Measurements from ENCODE around the gene SLC40A1.

The SLC40A1 gene

DNA sequence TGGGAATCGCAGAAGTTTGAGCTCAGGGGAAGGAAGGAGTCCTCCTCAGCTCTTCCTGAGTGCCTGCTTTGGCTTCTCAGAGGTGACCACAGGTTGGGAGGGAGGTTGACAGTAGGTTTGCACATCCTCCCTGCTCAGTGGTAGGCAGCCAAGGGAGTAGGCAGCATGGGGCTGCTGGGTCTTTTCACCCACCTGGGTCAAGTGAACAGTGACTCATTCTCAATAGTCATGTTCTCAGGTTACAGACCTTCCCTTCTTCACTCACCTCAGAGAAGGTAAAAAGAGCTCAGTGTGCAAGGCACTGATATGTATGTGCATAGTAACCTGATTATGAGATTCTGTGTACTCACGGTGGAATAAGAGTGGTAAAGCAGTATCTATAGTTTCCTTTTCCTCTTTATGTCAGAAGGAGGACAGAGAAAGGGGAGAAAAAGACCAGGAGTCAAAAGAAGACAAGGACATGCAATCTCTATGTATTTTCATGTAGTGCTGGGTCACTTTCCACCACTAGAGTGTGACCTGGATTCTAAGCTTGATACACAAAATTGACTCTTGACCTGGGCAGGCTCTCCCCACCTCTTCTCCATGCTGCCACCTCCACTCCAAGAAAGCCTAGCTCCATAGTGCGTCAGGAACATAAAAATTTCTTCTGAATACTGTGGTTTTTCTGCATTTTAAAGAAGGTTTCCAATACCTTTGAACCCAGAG is 44.2 kb upstream of the SLC40A1 start:
- TF ChIP-seq, protein P1, sequence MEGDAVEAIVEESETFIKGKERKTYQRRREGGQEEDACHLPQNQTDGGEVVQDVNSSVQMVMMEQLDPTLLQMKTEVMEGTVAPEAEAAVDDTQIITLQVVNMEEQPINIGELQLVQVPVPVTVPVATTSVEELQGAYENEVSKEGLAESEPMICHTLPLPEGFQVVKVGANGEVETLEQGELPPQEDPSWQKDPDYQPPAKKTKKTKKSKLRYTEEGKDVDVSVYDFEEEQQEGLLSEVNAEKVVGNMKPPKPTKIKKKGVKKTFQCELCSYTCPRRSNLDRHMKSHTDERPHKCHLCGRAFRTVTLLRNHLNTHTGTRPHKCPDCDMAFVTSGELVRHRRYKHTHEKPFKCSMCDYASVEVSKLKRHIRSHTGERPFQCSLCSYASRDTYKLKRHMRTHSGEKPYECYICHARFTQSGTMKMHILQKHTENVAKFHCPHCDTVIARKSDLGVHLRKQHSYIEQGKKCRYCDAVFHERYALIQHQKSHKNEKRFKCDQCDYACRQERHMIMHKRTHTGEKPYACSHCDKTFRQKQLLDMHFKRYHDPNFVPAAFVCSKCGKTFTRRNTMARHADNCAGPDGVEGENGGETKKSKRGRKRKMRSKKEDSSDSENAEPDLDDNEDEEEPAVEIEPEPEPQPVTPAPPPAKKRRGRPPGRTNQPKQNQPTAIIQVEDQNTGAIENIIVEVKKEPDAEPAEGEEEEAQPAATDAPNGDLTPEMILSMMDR (IDR thresholded peaks at IDR 0.05; ENCODE audit: low read depth, low read length), result no peak
- H3K4me3 ChIP-seq (ENCODE audit: low read depth, low read length), result no peak overlapping the region
- no peak for DNase-seq
- H3K27me3 ChIP-seq, result no peaks in the 10 kb centered on the region
- H3K4me1 ChIP-seq, result 0 out of 2 replicates have a peak, but pooled peaks cover 2% of the 10 kb centered on the region
- H3K36me3 ChIP-seq, result no peaks in the 10 kb centered on the region
- H3K9me3 ChIP-seq, result no peaks in the 10 kb centered on the region

DNA sequence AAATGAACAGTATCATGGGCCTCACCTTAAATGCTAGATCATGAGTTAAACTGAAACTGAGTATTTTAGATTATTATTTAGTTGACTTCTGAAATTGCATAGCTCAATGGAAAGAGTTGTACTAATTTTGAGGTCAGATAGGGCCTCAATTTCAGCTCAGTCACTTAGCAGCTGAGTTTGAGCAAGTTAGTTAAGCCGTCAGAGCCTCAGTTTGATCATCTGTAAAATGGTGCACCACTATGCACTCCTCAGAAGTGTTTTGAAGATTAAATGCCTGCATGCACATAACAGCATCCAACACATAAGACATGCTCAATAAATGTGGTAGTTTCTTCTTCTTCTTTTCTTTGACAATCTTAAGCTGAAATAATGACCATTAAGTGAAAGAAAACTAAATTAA is 42.5 kb upstream of the SLC40A1 start:
- TF ChIP-seq, protein P1 (IDR thresholded peaks at IDR 0.05; ENCODE audit: low read depth, low read length), result no peak
- no peak overlapping the region for H3K4me3 ChIP-seq (ENCODE audit: low read depth, low read length)
- no peaks in the 10 kb centered on the region for H3K27me3 ChIP-seq
- no peaks in the 10 kb centered on the region for H3K36me3 ChIP-seq
- DNase-seq, result no peak
- H3K4me1 ChIP-seq, result 0 out of 2 replicates have a peak, but pooled peaks cover 2% of the 10 kb centered on the region
- no peaks in the 10 kb centered on the region for H3K9me3 ChIP-seq

DNA sequence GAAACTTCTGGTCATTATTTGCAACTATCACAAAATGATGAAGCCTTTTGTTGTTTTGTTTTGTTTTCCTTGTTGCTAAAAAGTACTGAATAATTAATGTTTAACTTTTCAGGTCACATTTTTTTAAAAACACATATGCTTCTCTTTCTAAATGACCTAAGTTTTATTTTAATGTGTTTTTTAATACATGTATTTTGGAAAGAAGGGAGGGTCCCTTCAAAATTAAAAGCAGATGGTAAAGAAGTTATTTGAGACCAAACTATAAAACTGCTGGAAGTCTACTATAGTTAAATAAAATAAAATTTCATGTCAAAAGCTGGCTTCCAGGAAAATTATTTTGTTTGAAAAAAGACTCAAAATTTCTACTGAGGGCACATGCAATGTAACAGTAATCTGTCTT is 41.2 kb upstream of the SLC40A1 start:
- Histone ChIP-seq H3K4me1 (0 out of 2 replicates have a peak, but pooled peaks cover 2% of the 10 kb centered on the region), H3K27me3 (no peaks in the 10 kb centered on the region), H3K36me3 (no peaks in the 10 kb centered on the region), H3K9me3 (no peaks in the 10 kb centered on the region), H3K4me3 (ENCODE audit: low read depth, low read length) (no peak overlapping the region)
- TF ChIP-seq, protein P1 (IDR thresholded peaks at IDR 0.05; ENCODE audit: low read depth, low read length), result no peak
- DNase-seq, result no peak

DNA sequence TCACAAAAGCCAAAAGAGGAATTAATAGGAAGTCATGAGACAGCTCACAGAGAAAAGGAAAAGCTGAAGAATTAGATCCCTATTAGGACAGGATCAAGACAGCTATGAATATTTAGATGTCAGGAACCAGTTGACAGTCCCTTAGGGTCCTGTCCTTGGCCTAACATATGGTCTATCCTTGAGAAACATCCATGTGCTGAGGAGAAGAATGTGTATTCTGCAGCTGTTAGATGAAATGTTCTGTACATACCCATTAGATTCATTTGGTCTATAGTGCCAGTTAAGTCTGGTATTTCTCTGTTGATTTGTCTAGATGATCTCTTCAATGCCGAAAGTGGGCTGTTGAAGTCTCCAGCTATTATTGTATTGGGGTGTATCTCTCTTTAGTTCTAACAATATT is 37.6 kb upstream of the SLC40A1 start:
- DNase-seq, result no peak
- no peak overlapping the region for H3K4me3 ChIP-seq (ENCODE audit: low read depth, low read length)
- TF ChIP-seq, protein P1 (IDR thresholded peaks at IDR 0.05; ENCODE audit: low read depth, low read length), result no peak
- peaks cover 3% of the 10 kb centered on the region for H3K4me1 ChIP-seq
- no peaks in the 10 kb centered on the region for H3K9me3 ChIP-seq
- H3K36me3 ChIP-seq, result no peaks in the 10 kb centered on the region
- H3K27me3 ChIP-seq, result no peaks in the 10 kb centered on the region

DNA sequence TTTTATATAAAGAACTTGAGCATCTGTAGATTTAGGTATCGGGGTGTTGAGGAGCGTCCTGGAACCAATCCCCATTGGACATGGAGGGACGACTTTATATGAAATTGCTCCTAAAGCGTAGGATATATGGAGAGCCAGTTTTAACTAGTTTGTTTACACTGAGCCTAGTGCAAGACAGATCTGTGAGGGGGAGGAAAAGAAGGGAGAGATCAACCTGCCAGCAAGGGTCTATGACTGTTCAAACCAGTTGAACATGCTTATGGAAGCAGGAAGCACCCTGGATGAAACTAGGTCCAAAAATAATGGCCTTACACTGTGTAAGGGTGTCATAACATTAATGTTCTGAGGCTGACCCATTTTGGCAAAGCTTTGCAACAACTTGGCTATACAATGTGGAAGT is 34.0 kb upstream of the SLC40A1 start:
- TF ChIP-seq, protein P1 (IDR thresholded peaks at IDR 0.05; ENCODE audit: low read depth, low read length), result no peak

DNA sequence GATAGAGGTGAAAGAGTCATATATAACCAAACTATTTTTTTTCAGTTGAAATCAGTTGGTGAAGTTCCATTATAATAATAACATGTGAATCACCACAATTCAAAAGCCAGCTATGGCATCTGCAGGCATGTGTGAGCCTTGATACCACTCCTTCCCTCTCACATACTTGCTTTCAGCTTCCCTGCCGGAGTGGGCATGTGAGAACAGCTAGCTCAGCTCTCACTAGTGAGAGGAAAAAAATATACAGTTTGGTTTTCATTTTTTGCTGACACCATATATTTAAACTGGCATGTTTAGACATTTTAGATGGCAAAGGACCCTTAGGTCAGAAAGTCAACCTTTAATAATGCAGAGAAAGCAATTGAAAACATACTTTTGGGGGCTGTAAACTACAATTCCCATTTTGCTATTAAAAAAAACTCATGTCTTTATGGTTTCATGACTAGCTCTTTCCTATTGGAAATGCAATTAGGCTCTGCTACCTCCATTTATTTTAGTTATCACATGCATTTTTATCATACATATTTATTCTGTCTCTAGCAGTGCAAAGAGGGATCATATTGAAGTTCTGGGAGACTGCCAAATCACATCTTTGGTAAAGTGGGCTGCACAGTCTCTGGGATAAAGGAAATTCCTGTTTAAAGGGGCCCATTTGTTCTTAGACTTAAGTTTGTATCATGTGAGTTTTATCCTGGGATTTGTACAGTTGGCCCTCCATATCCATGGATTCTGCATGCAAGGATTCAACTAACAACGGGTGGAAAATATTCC is 33.2 kb upstream of the SLC40A1 start:
- Histone ChIP-seq H3K9me3 (no peaks in the 10 kb centered on the region), H3K4me3 (ENCODE audit: low read depth, low read length) (no peak overlapping the region; the same call in 1 of the 2 replicates), H3K36me3 (no peaks in the 10 kb centered on the region), H3K4me1 (peaks cover 9% of the 10 kb centered on the region), H3K27me3 (no peaks in the 10 kb centered on the region)
- DNase-seq, result peak; percentile 39
- TF ChIP-seq, protein P1 (IDR thresholded peaks at IDR 0.05; ENCODE audit: low read depth, low read length), result no peak

More for the DNA sequence above, 34.0 kb upstream of the SLC40A1 start:
- no peaks in the 10 kb centered on the region for H3K27me3 ChIP-seq
- no peaks in the 10 kb centered on the region for H3K9me3 ChIP-seq
- DNase-seq, result no peak
- no peaks in the 10 kb centered on the region for H3K36me3 ChIP-seq
- no peak overlapping the region for H3K4me3 ChIP-seq (ENCODE audit: low read depth, low read length)
- peaks cover 9% of the 10 kb centered on the region for H3K4me1 ChIP-seq

Data from BE2C (cell line).